Endothelial cell of umbilical vein (primary cell): ENCODE measurements around the gene DSPP.

Experiments
- MYC ChIP-seq: IDR thresholded peaks from one replicate; pipeline ENCODE4 v1.6.1; 2011; ENCODE audit warnings: mild to moderate bottlenecking, low read depth, low read length
- POLR2A ChIP-seq: IDR thresholded peaks from 2 replicates; pipeline ENCODE4 v1.6.1; 2012; ENCODE audit warnings: low read depth, mild to moderate bottlenecking, control low read depth, low read length
- POLR2AphosphoS5 ChIP-seq: IDR thresholded peaks from 2 replicates; pipeline ENCODE4 v1.6.1; 2012; ENCODE audit warnings: low read depth, mild to moderate bottlenecking, control low read depth, low read length, moderate library complexity; ENCODE audit not compliant: insufficient read depth
- TF ChIP-seq, protein P1 (sequence below): IDR thresholded peaks from 2 replicates; pipeline ENCODE4 v1.6.1; 2011; ENCODE audit not compliant: insufficient read depth, insufficient read length
- TF ChIP-seq, protein P2 (sequence below), 2 donors: IDR thresholded peaks; 1 replicate in 1 of 2; 2 replicates in 1 of 2; pipeline ENCODE4 v1.5.1; 2011; ENCODE audit warnings: low read length in 2 of 2, mild to moderate bottlenecking in 2 of 2, moderate library complexity in 2 of 2, control low read depth in 1 of 2, inconsistent platforms in 1 of 2, low read depth in 1 of 2; ENCODE audit not compliant: insufficient read depth in 1 of 2; ENCODE audit errors: extremely low read depth in 1 of 2

DNA sequence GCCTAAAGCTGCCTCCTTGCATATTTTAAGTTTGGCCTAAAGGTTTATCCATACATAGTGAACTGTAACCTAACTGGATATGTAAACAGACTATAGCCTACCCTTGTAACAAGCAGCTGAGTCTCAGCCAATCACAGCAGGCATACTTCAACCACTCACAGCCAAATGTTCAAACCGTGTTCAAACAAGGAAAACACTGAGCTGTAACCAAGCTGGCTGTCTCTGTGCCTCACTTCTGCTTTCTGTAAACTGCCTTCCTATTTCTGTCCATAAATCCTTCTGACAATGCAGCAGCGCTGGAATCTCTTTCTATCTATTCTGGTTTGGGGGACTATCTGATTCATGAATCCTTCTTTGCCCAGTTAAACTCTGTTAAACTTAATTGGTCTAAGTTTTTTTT is 16.4 kb downstream of the DSPP start:
- TF ChIP-seq POLR2A (no peak), POLR2AphosphoS5 (no peak), MYC (no peak)
- TF ChIP-seq, protein P1, sequence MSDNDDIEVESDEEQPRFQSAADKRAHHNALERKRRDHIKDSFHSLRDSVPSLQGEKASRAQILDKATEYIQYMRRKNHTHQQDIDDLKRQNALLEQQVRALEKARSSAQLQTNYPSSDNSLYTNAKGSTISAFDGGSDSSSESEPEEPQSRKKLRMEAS = no peak
- TF ChIP-seq, protein P2, sequence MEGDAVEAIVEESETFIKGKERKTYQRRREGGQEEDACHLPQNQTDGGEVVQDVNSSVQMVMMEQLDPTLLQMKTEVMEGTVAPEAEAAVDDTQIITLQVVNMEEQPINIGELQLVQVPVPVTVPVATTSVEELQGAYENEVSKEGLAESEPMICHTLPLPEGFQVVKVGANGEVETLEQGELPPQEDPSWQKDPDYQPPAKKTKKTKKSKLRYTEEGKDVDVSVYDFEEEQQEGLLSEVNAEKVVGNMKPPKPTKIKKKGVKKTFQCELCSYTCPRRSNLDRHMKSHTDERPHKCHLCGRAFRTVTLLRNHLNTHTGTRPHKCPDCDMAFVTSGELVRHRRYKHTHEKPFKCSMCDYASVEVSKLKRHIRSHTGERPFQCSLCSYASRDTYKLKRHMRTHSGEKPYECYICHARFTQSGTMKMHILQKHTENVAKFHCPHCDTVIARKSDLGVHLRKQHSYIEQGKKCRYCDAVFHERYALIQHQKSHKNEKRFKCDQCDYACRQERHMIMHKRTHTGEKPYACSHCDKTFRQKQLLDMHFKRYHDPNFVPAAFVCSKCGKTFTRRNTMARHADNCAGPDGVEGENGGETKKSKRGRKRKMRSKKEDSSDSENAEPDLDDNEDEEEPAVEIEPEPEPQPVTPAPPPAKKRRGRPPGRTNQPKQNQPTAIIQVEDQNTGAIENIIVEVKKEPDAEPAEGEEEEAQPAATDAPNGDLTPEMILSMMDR (IDR thresholded peaks at IDR 0.05; ENCODE audit: extremely low read depth in 1 of 2, insufficient read depth in 1 of 2, low read depth in 1 of 2, low read length in 2 of 2) = no peak
